WTC11 (cell line): Measurements from ENCODE around the gene SIT1. TPM values are rescaled to one million over a fixed set of nuclear protein-coding genes. Genes with fewer than 3 reads are reported as not detected.

ENCODE experiments used
- ATAC-seq: fragments of 200-7000 bp; cut with Tn5 transposase; 2 replicates; pipeline ENCODE4 v1.10.0; 2021; ENCODE audit warnings: mild to moderate bottlenecking, moderate library complexity
- CTCF ChIA-PET: fragments of 300-600 bp; sonication (Branson Sonifier 250); formaldehyde crosslinking; loops from one replicate; lab custom pipeline; 2021; ENCODE audit warnings: antibody characterized with exemption; lab: Charles Lee
- POLR2A ChIA-PET: fragments of 350-600 bp; sonication (Branson Sonifier 250); formaldehyde crosslinking; loops from one replicate; lab custom pipeline; 2021; ENCODE audit warnings: antibody characterized with exemption; lab: Charles Lee
- DNase-seq: peaks from one replicate; pipeline ENCODE4 v3.0.0; 2021; ENCODE audit warnings: low spot score
- H3K27ac Mint-ChIP-seq: 2 replicates; pipeline ENCODE4 v1.8.0; 2021; ENCODE audit warnings: mixed read lengths
- H3K27me3 Mint-ChIP-seq: 2 replicates; pipeline ENCODE4 v1.8.0; 2021; ENCODE audit warnings: low read depth, mild to moderate bottlenecking, moderate library complexity, mixed read lengths
- H3K36me3 Mint-ChIP-seq: 2 replicates; pipeline ENCODE4 v1.8.0; 2021; ENCODE audit warnings: mixed read lengths
- H3K4me1 Mint-ChIP-seq: 2 replicates; pipeline ENCODE4 v1.8.0; 2022; ENCODE audit warnings: mixed read lengths
- H3K4me3 Mint-ChIP-seq: 2 replicates; pipeline ENCODE4 v1.8.0; 2021; ENCODE audit warnings: mild to moderate bottlenecking, moderate library complexity, mixed read lengths
- H3K9me3 Mint-ChIP-seq: 2 replicates; pipeline ENCODE4 v1.8.0; 2021; ENCODE audit warnings: mixed read lengths
- ATF1 ChIP-seq: sonication (generic); formaldehyde crosslinking; IDR thresholded peaks from 2 replicates; pipeline ENCODE4 v1.8.1; 2023; ENCODE audit warnings: mild to moderate bottlenecking, moderate library complexity, missing genetic modification reagents
- CREM ChIP-seq: sonication (generic); formaldehyde crosslinking; IDR thresholded peaks from 2 replicates; pipeline ENCODE4 v1.8.1; 2022; ENCODE audit warnings: mild to moderate bottlenecking, missing genetic modification reagents, moderate library complexity
- FOXJ3 ChIP-seq: sonication (generic); formaldehyde crosslinking; IDR thresholded peaks from 2 replicates; pipeline ENCODE4 v1.9.0; 2021; ENCODE audit warnings: missing genetic modification reagents, mild to moderate bottlenecking, borderline replicate concordance
- JAZF1 ChIP-seq: fragments of 250-450 bp; sonication (Bioruptor Pico); IDR thresholded peaks from 2 replicates; pipeline ENCODE4 v1.9.0; 2021; ENCODE audit warnings: moderate library complexity, mild to moderate bottlenecking, inconsistent platforms
- SMAD3 ChIP-seq: sonication (generic); formaldehyde crosslinking; IDR thresholded peaks from 2 replicates; pipeline ENCODE4 v1.8.0; 2022; ENCODE audit warnings: missing genetic modification reagents, mild to moderate bottlenecking, borderline replicate concordance
- ZBTB21 ChIP-seq: sonication (generic); formaldehyde crosslinking; IDR thresholded peaks from 2 replicates; pipeline ENCODE4 v1.8.1; 2023; ENCODE audit warnings: mild to moderate bottlenecking, missing genetic modification reagents, borderline replicate concordance
- ZNF219 ChIP-seq: sonication (generic); formaldehyde crosslinking; IDR thresholded peaks from 2 replicates; pipeline ENCODE4 v1.8.0; 2023; ENCODE audit warnings: missing genetic modification reagents, mild to moderate bottlenecking, borderline replicate concordance
- ZNF671 ChIP-seq: fragments of 250-450 bp; sonication (Bioruptor Pico); IDR thresholded peaks from 2 replicates; pipeline ENCODE4 v1.8.0; 2021; ENCODE audit warnings: mild to moderate bottlenecking
- total RNA-seq: library from RNA; stranded (reverse); gene quantifications from 3 replicates; pipeline ENCODE4 v1.2.3, GENCODE V29; 2021
- TF ChIP-seq, protein P1 (sequence below): sonication (generic); formaldehyde crosslinking; IDR thresholded peaks from 2 replicates; pipeline ENCODE4 v1.8.0; 2022; ENCODE audit warnings: mild to moderate bottlenecking, missing genetic modification reagents
- TF ChIP-seq, protein P2 (sequence below): sonication (generic); formaldehyde crosslinking; IDR thresholded peaks from 2 replicates; pipeline ENCODE4 v1.8.1; 2022; ENCODE audit warnings: mild to moderate bottlenecking, missing genetic modification reagents, moderate library complexity, borderline replicate concordance
- TF ChIP-seq, protein P3 (sequence below): fragments of 200-600 bp; IDR thresholded peaks from 2 replicates; pipeline ENCODE4 v1.8.0; 2022; ENCODE audit warnings: antibody characterized with exemption
- TF ChIP-seq, protein P4 (sequence below): sonication (generic); formaldehyde crosslinking; IDR thresholded peaks from 2 replicates; pipeline ENCODE4 v1.8.0; 2023; ENCODE audit warnings: missing genetic modification reagents, mild to moderate bottlenecking, borderline replicate concordance
- TF ChIP-seq, protein P5 (sequence below): sonication (generic); formaldehyde crosslinking; IDR thresholded peaks from 2 replicates; pipeline ENCODE4 v1.8.0; 2022; ENCODE audit warnings: missing genetic modification reagents
- TF ChIP-seq, protein P6 (sequence below): sonication (generic); formaldehyde crosslinking; IDR thresholded peaks from 2 replicates; pipeline ENCODE4 v1.8.1; 2022; ENCODE audit warnings: low read depth, missing genetic modification reagents, borderline replicate concordance
- TF ChIP-seq, protein P7 (sequence below): fragments of 250-450 bp; sonication (Bioruptor Pico); IDR thresholded peaks from 2 replicates; pipeline ENCODE4 v1.9.0; 2021; ENCODE audit warnings: moderate library complexity, mild to moderate bottlenecking, inconsistent platforms, borderline replicate concordance
- TF ChIP-seq, protein P8 (sequence below): sonication (generic); formaldehyde crosslinking; IDR thresholded peaks from 2 replicates; pipeline ENCODE4 v1.8.1; 2022; ENCODE audit warnings: missing genetic modification reagents, borderline replicate concordance

SIT1 gene
- total RNA-seq, 1 experiment from 2014 or later = 4.1 TPM

DNA sequence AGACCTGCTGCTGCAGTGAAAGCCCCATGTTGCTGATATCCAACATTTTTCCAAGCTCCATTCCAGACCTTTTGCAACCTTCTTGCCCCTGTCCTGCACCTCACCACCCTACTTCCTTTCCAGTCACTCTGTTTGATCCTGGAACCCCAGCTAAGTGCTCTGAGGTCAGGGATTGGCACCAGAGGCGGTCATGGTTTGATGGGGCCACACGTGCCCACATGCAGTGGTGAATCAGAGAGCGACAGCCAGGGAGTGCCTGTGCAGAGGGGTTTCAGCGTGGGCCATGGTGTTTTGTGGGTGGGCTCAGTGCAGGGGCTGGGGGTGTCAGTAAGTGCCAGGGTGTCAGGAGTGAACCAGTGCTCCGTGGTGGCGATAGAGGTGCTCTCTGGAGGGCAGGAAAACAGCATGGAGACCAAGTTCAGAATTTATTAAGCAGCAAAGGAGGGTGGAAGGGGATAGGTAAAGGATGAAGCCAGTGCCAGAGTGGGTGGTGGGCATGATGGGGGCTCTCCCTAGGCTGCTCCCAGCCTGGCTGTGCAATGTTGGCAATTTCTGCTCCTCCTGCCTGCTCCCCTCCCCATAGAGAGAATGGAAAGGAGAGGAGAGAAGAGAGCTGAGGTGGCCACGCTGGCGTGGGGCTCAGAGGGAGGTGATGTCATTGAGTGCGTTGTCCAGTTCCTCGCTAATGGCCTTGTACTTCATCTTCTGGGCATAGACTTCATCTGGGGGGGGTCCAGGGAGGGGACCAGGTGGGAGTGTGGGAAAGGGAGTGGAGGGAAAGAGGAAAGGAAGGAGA lies 32.0 kb upstream of the SIT1 start:
- Mint-ChIP-seq H3K27ac (peak overlapping the region; percentile 20; the same call in 1 of the 2 replicates), H3K36me3 (peaks cover 41% of the 10 kb centered on the region), H3K9me3 (no peaks in the 10 kb centered on the region), H3K4me3 (no peak overlapping the region), H3K27me3 (no peaks in the 10 kb centered on the region), H3K4me1 (peaks cover 15% of the 10 kb centered on the region)
- DNase-seq = no peak
- no peak for ATAC-seq
- CTCF ChIA-PET = interaction anchor here (0.6 to 1.4 kb wide), 3 partner anchors 14 to 489 kb away, joined by 3 to 5 read pairs (median 3); partner anchors contain the start of genes CREB3 and TLN1
- POLR2A ChIA-PET = interaction anchor here (1.0 kb wide), 1 partner anchor 9 kb away, joined by 3 read pairs; no protein-coding TSS in a partner anchor
- TF ChIP-seq, protein P1, sequence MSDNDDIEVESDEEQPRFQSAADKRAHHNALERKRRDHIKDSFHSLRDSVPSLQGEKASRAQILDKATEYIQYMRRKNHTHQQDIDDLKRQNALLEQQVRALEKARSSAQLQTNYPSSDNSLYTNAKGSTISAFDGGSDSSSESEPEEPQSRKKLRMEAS (CRISPR knock-in tag) = no peak
- no peak for TF ChIP-seq ZNF671 (CRISPR knock-in tag)
- TF ChIP-seq, protein P2, sequence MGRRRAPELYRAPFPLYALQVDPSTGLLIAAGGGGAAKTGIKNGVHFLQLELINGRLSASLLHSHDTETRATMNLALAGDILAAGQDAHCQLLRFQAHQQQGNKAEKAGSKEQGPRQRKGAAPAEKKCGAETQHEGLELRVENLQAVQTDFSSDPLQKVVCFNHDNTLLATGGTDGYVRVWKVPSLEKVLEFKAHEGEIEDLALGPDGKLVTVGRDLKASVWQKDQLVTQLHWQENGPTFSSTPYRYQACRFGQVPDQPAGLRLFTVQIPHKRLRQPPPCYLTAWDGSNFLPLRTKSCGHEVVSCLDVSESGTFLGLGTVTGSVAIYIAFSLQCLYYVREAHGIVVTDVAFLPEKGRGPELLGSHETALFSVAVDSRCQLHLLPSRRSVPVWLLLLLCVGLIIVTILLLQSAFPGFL = no peak
- TF ChIP-seq FOXJ3 (CRISPR knock-in tag) = no peak
- TF ChIP-seq, protein P3, sequence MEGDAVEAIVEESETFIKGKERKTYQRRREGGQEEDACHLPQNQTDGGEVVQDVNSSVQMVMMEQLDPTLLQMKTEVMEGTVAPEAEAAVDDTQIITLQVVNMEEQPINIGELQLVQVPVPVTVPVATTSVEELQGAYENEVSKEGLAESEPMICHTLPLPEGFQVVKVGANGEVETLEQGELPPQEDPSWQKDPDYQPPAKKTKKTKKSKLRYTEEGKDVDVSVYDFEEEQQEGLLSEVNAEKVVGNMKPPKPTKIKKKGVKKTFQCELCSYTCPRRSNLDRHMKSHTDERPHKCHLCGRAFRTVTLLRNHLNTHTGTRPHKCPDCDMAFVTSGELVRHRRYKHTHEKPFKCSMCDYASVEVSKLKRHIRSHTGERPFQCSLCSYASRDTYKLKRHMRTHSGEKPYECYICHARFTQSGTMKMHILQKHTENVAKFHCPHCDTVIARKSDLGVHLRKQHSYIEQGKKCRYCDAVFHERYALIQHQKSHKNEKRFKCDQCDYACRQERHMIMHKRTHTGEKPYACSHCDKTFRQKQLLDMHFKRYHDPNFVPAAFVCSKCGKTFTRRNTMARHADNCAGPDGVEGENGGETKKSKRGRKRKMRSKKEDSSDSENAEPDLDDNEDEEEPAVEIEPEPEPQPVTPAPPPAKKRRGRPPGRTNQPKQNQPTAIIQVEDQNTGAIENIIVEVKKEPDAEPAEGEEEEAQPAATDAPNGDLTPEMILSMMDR = no peak
- TF ChIP-seq, protein P4, sequence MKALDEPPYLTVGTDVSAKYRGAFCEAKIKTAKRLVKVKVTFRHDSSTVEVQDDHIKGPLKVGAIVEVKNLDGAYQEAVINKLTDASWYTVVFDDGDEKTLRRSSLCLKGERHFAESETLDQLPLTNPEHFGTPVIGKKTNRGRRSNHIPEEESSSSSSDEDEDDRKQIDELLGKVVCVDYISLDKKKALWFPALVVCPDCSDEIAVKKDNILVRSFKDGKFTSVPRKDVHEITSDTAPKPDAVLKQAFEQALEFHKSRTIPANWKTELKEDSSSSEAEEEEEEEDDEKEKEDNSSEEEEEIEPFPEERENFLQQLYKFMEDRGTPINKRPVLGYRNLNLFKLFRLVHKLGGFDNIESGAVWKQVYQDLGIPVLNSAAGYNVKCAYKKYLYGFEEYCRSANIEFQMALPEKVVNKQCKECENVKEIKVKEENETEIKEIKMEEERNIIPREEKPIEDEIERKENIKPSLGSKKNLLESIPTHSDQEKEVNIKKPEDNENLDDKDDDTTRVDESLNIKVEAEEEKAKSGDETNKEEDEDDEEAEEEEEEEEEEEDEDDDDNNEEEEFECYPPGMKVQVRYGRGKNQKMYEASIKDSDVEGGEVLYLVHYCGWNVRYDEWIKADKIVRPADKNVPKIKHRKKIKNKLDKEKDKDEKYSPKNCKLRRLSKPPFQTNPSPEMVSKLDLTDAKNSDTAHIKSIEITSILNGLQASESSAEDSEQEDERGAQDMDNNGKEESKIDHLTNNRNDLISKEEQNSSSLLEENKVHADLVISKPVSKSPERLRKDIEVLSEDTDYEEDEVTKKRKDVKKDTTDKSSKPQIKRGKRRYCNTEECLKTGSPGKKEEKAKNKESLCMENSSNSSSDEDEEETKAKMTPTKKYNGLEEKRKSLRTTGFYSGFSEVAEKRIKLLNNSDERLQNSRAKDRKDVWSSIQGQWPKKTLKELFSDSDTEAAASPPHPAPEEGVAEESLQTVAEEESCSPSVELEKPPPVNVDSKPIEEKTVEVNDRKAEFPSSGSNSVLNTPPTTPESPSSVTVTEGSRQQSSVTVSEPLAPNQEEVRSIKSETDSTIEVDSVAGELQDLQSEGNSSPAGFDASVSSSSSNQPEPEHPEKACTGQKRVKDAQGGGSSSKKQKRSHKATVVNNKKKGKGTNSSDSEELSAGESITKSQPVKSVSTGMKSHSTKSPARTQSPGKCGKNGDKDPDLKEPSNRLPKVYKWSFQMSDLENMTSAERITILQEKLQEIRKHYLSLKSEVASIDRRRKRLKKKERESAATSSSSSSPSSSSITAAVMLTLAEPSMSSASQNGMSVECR = no peak
- no peak for TF ChIP-seq SMAD3 (CRISPR knock-in tag)
- no peak for TF ChIP-seq JAZF1 (CRISPR knock-in tag)
- TF ChIP-seq, protein P5, sequence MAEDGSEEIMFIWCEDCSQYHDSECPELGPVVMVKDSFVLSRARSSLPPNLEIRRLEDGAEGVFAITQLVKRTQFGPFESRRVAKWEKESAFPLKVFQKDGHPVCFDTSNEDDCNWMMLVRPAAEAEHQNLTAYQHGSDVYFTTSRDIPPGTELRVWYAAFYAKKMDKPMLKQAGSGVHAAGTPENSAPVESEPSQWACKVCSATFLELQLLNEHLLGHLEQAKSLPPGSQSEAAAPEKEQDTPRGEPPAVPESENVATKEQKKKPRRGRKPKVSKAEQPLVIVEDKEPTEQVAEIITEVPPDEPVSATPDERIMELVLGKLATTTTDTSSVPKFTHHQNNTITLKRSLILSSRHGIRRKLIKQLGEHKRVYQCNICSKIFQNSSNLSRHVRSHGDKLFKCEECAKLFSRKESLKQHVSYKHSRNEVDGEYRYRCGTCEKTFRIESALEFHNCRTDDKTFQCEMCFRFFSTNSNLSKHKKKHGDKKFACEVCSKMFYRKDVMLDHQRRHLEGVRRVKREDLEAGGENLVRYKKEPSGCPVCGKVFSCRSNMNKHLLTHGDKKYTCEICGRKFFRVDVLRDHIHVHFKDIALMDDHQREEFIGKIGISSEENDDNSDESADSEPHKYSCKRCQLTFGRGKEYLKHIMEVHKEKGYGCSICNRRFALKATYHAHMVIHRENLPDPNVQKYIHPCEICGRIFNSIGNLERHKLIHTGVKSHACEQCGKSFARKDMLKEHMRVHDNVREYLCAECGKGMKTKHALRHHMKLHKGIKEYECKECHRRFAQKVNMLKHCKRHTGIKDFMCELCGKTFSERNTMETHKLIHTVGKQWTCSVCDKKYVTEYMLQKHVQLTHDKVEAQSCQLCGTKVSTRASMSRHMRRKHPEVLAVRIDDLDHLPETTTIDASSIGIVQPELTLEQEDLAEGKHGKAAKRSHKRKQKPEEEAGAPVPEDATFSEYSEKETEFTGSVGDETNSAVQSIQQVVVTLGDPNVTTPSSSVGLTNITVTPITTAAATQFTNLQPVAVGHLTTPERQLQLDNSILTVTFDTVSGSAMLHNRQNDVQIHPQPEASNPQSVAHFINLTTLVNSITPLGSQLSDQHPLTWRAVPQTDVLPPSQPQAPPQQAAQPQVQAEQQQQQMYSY = no peak
- TF ChIP-seq, protein P6, sequence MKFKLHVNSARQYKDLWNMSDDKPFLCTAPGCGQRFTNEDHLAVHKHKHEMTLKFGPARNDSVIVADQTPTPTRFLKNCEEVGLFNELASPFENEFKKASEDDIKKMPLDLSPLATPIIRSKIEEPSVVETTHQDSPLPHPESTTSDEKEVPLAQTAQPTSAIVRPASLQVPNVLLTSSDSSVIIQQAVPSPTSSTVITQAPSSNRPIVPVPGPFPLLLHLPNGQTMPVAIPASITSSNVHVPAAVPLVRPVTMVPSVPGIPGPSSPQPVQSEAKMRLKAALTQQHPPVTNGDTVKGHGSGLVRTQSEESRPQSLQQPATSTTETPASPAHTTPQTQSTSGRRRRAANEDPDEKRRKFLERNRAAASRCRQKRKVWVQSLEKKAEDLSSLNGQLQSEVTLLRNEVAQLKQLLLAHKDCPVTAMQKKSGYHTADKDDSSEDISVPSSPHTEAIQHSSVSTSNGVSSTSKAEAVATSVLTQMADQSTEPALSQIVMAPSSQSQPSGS (CRISPR knock-in tag) = no peak
- TF ChIP-seq ZBTB21 (CRISPR knock-in tag) = no peak
- TF ChIP-seq, protein P7, sequence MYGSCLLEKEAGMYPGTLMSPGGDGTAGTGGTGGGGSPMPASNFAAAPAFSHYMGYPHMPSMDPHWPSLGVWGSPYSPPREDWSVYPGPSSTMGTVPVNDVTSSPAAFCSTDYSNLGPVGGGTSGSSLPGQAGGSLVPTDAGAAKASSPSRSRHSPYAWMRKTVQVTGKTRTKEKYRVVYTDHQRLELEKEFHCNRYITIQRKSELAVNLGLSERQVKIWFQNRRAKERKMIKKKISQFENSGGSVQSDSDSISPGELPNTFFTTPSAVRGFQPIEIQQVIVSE (CRISPR knock-in tag) = no peak
- no peak for TF ChIP-seq ATF1 (CRISPR knock-in tag)
- no peak for TF ChIP-seq CREM
- TF ChIP-seq ZNF219 (CRISPR knock-in tag) = no peak
- TF ChIP-seq, protein P8, sequence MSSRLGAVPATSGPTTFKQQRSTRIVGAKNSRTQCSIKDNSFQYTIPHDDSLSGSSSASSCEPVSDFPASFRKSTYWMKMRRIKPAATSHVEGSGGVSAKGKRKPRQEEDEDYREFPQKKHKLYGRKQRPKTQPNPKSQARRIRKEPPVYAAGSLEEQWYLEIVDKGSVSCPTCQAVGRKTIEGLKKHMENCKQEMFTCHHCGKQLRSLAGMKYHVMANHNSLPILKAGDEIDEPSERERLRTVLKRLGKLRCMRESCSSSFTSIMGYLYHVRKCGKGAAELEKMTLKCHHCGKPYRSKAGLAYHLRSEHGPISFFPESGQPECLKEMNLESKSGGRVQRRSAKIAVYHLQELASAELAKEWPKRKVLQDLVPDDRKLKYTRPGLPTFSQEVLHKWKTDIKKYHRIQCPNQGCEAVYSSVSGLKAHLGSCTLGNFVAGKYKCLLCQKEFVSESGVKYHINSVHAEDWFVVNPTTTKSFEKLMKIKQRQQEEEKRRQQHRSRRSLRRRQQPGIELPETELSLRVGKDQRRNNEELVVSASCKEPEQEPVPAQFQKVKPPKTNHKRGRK (CRISPR knock-in tag) = no peak
